RWPE2 (cell line): ENCODE results near the gene RGS8.

Experiments
- ATAC-seq: fragments of 200-7000 bp; cut with Tn5 transposase; 3 replicates; pipeline ENCODE4 v1.9.1; 2021; ENCODE audit warnings: low read depth
- DNase-seq: peaks from one replicate; pipeline ENCODE4 v3.0.0-alpha.2; 2020; ENCODE audit warnings: low spot score
- H3K27ac ChIP-seq: fragments of 450-650 bp; 2 replicates; pipeline ENCODE4 v1.5.1; 2017; ENCODE audit warnings: mild to moderate bottlenecking; ENCODE audit not compliant: poor library complexity, severe bottlenecking
- H3K27me3 ChIP-seq: fragments of 250-450 bp; sonication (Bioruptor Pico); 2 replicates; pipeline ENCODE4 v1.5.1; 2021; ENCODE audit warnings: mild to moderate bottlenecking, moderate library complexity; ENCODE audit not compliant: insufficient read depth, poor library complexity, severe bottlenecking
- H3K36me3 ChIP-seq: fragments of 250-450 bp; sonication (Bioruptor Pico); 2 replicates; pipeline ENCODE4 v1.5.1; 2020; ENCODE audit warnings: low read depth, mild to moderate bottlenecking, moderate library complexity
- H3K4me1 ChIP-seq: fragments of 250-450 bp; sonication (Bioruptor Pico); 2 replicates; pipeline ENCODE4 v1.5.1; 2021; ENCODE audit warnings: mild to moderate bottlenecking, moderate library complexity; ENCODE audit not compliant: insufficient read depth, poor library complexity, severe bottlenecking
- H3K4me3 ChIP-seq: fragments of 250-450 bp; sonication (Bioruptor Pico); 2 replicates; pipeline ENCODE4 v1.5.1; 2021; ENCODE audit warnings: mild to moderate bottlenecking, moderate library complexity; ENCODE audit not compliant: severe bottlenecking
- H3K9me3 ChIP-seq: fragments of 250-450 bp; sonication (Bioruptor Pico); 2 replicates; pipeline ENCODE4 v1.5.1; 2021; ENCODE audit warnings: mild to moderate bottlenecking, moderate library complexity; ENCODE audit not compliant: severe bottlenecking
- TF ChIP-seq, protein P1 (sequence below): fragments of 450-650 bp; IDR thresholded peaks from one replicate; pipeline ENCODE4 v1.5.1; 2017; ENCODE audit warnings: mild to moderate bottlenecking, moderate library complexity; ENCODE audit not compliant: poor library complexity, severe bottlenecking

The RGS8 gene

DNA sequence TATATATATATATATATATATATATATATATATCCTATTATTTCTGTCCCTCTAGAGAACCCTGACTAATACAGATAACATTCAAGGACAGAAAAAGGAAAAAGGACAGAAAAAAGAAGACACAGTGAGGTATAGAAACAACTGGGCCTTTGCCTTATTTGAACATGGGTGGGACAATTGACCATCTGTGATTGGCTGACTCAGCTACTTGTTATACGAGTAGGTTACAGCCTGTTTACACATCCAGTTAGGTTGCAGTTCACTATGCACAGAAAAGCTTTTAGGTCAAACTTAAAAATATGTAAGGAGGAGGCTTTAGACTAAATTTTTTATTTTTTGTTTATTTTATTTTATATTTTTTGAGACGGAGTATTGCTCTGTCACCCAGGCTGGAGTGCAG lies 39.8 kb upstream of the RGS8 start:
- Histone ChIP-seq H3K27ac (no peak overlapping the region), H3K27me3 (no peaks in the 10 kb centered on the region), H3K4me1 (no peaks in the 10 kb centered on the region), H3K36me3 (no peaks in the 10 kb centered on the region), H3K4me3 (no peak overlapping the region), H3K9me3 (no peaks in the 10 kb centered on the region)
- TF ChIP-seq, protein P1, sequence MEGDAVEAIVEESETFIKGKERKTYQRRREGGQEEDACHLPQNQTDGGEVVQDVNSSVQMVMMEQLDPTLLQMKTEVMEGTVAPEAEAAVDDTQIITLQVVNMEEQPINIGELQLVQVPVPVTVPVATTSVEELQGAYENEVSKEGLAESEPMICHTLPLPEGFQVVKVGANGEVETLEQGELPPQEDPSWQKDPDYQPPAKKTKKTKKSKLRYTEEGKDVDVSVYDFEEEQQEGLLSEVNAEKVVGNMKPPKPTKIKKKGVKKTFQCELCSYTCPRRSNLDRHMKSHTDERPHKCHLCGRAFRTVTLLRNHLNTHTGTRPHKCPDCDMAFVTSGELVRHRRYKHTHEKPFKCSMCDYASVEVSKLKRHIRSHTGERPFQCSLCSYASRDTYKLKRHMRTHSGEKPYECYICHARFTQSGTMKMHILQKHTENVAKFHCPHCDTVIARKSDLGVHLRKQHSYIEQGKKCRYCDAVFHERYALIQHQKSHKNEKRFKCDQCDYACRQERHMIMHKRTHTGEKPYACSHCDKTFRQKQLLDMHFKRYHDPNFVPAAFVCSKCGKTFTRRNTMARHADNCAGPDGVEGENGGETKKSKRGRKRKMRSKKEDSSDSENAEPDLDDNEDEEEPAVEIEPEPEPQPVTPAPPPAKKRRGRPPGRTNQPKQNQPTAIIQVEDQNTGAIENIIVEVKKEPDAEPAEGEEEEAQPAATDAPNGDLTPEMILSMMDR, result no peak
- DNase-seq (no peak), ATAC-seq (no peak)

DNA sequence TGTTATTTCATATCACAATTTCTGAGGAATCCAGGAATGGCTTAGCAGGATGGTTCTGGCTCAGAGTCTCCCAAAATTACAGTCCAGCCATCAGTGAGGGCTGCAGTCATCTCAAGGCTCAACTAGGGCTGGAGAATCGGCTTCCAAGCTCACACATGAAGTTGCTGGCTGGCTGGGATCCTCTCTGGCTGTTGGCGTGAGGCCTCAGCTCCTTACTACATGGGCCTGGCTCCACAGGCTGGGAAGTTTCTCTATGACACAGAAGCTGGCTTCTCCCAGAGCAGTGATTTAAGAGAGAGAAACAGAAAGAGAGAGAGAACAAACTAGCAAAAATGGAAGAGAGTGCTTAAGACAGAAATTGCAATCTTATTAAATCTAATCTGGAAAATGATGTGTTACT lies 38.8 kb upstream of the RGS8 start:
- no peak overlapping the region for H3K27ac ChIP-seq
- H3K36me3 ChIP-seq, result no peaks in the 10 kb centered on the region
- no peak for DNase-seq
- H3K9me3 ChIP-seq, result no peaks in the 10 kb centered on the region
- no peak overlapping the region for H3K4me3 ChIP-seq
- ATAC-seq, result no peak
- H3K27me3 ChIP-seq, result no peaks in the 10 kb centered on the region
- TF ChIP-seq, protein P1, result no peak
- H3K4me1 ChIP-seq, result no peaks in the 10 kb centered on the region

DNA sequence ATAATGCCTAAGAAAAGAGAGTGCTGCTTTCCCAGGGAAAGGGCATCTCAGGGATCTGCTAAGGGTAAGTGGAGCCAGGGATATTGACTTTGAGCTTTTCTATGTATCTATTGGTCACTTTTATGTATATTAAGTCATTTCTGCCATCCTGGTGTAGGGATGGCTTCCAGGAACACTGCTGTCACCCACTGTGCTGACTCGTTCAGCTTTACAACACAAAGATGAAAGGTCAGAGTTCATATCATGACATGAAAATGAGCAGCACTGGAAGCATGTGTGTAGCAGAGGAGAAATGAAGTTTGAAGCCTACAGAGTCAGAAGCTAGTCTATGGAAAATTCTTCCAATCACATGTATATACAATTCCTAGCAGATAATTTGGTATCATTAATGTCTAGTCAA lies 37.1 kb upstream of the RGS8 start:
- ATAC-seq (no peak), DNase-seq (no peak)
- H3K4me1 ChIP-seq, result no peaks in the 10 kb centered on the region
- H3K27me3 ChIP-seq, result no peaks in the 10 kb centered on the region
- no peaks in the 10 kb centered on the region for H3K9me3 ChIP-seq
- no peak overlapping the region for H3K4me3 ChIP-seq
- H3K36me3 ChIP-seq, result no peaks in the 10 kb centered on the region
- H3K27ac ChIP-seq, result no peak overlapping the region
- TF ChIP-seq, protein P1, result no peak

DNA sequence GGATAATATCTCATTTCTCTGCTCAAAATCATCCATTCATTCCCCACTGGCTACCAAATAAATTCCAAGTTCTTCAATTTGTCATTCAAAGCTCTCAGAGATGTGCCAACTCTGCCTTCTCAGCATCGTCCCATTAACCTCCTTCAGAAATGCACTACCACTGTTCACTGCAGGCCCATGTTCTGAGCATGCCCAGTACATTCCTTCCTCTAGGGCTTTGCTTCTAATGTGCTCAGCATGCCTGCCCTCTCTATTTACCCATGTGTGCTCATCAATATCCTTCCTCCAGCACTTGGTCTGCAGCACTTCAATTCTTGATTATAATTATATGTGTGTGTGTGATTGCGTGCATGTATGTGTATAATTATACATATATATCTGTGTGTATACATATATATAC lies 36.1 kb upstream of the RGS8 start:
- H3K36me3 ChIP-seq, result no peaks in the 10 kb centered on the region
- H3K9me3 ChIP-seq, result no peaks in the 10 kb centered on the region
- ATAC-seq (peak; percentile 45; the same call in 1 of the 3 replicates), DNase-seq (no peak)
- no peak overlapping the region for H3K27ac ChIP-seq
- H3K4me3 ChIP-seq, result no peak overlapping the region
- H3K4me1 ChIP-seq, result no peaks in the 10 kb centered on the region
- no peaks in the 10 kb centered on the region for H3K27me3 ChIP-seq
- TF ChIP-seq, protein P1, result no peak

DNA sequence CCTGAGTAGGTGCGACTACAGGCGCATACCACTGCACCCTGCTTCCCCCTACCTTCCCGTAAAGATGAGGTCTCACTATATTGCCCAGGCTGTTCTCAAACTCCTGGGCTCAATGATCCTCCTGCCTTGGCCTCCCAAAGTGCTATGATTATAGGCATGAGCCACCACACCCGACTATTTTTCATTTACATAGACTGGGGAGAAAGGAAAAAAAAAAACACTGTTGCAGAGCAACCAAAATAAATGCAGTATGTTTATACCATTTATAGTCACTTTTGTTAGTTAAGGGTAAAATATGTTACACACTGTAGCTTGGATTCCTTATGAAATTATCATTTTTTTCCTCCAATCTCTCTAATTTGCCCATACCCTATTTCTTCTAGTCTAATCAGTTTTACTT lies 35.2 kb upstream of the RGS8 start:
- Histone ChIP-seq H3K9me3 (no peaks in the 10 kb centered on the region), H3K27ac (no peak overlapping the region), H3K4me3 (no peak overlapping the region), H3K36me3 (no peaks in the 10 kb centered on the region), H3K27me3 (no peaks in the 10 kb centered on the region), H3K4me1 (no peaks in the 10 kb centered on the region)
- ATAC-seq (no peak), DNase-seq (no peak)
- TF ChIP-seq, protein P1, result no peak
